Activated B cell treated with CpG ODN at 0.5 μM for 24 hours (primary cell): ENCODE results near the gene PARP6. TPM values are rescaled to one million over a fixed set of nuclear protein-coding genes. Genes with fewer than 3 reads are reported as not detected.

Experiments used
- ATAC-seq: fragments of 200-7000 bp; cut with Tn5 transposase; one replicate; pipeline ENCODE4 v1.10.0; 2021; ENCODE audit warnings: low read depth, mild to moderate bottlenecking, moderate library complexity
- CTCF ChIA-PET: fragments of 350-600 bp; sonication (Branson Sonifier 250); formaldehyde crosslinking; loops from one replicate; lab custom pipeline; 2021; ENCODE audit warnings: antibody characterized with exemption; lab: Charles Lee
- POLR2A ChIA-PET: fragments of 350-600 bp; sonication (Branson Sonifier 250); formaldehyde crosslinking; loops from one replicate; lab custom pipeline; 2021; ENCODE audit warnings: antibody characterized with exemption; lab: Charles Lee
- DNase-seq: peaks from one replicate; pipeline ENCODE4 v3.0.0; 2022
- H3K27ac Mint-ChIP-seq: one replicate; pipeline ENCODE4 v1.8.0; 2020; ENCODE audit warnings: mixed read lengths
- H3K27me3 Mint-ChIP-seq: one replicate; pipeline ENCODE4 v1.8.0; 2021; ENCODE audit warnings: mixed read lengths
- H3K36me3 Mint-ChIP-seq: one replicate; pipeline ENCODE4 v1.8.0; 2021; ENCODE audit warnings: low read depth, mixed read lengths
- H3K4me1 Mint-ChIP-seq: one replicate; pipeline ENCODE4 v1.8.0; 2021; ENCODE audit warnings: mixed read lengths
- H3K4me3 Mint-ChIP-seq: one replicate; pipeline ENCODE4 v1.8.0; 2020; ENCODE audit warnings: mild to moderate bottlenecking, mixed read lengths
- H3K9me3 Mint-ChIP-seq: one replicate; pipeline ENCODE4 v1.8.0; 2020; ENCODE audit warnings: mixed read lengths
- intact Hi-C: fragments of 100-400 bp; cut with micrococcal nuclease; formaldehyde crosslinking; loops from one replicate; pipeline ENCODE4 v1.15.1; 2024
- total RNA-seq: library from RNA; stranded (reverse); gene quantifications from 2 replicates; pipeline ENCODE4 v1.2.3, GENCODE V29; 2022
- TF ChIP-seq, protein P1 (sequence below): fragments of 200-600 bp; IDR thresholded peaks from one replicate; pipeline ENCODE4 v1.8.0; 2022; ENCODE audit warnings: antibody characterized with exemption, mild to moderate bottlenecking

PARP6 gene
- total RNA-seq, 1 donor from 2014 or later = 81.4 TPM

DNA sequence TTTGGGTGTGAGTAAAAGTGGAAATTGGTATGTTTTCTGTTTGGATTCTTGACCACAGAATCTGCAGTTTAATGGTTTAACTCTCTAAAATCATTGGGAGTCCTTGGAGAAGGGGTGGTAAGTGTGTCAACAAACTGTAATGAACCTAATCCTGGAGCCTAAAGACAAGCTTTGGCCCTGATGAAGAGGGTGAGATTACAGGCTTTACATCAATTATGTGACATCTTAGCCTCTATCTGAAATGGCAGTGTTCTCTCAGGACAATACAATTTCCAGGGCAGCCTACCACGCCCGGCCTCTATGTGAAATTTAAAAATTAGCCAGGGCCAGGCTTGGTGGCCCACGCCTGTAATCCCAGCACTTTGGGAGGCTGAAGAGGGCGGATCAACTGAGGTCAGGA lies 37.1 kb downstream of the PARP6 start:
- ChIA-PET POLR2A (no interaction called here), CTCF (no interaction called here)
- DNase-seq (no peak), ATAC-seq (no peak)
- Mint-ChIP-seq H3K9me3 (no peaks in the 10 kb centered on the region), H3K27ac (no peak overlapping the region), H3K4me1 (peaks cover 16% of the 10 kb centered on the region), H3K4me3 (no peak overlapping the region), H3K27me3 (no peaks in the 10 kb centered on the region), H3K36me3 (peaks cover 16% of the 10 kb centered on the region)
- intact Hi-C loops = no loop called here
- TF ChIP-seq, protein P1, sequence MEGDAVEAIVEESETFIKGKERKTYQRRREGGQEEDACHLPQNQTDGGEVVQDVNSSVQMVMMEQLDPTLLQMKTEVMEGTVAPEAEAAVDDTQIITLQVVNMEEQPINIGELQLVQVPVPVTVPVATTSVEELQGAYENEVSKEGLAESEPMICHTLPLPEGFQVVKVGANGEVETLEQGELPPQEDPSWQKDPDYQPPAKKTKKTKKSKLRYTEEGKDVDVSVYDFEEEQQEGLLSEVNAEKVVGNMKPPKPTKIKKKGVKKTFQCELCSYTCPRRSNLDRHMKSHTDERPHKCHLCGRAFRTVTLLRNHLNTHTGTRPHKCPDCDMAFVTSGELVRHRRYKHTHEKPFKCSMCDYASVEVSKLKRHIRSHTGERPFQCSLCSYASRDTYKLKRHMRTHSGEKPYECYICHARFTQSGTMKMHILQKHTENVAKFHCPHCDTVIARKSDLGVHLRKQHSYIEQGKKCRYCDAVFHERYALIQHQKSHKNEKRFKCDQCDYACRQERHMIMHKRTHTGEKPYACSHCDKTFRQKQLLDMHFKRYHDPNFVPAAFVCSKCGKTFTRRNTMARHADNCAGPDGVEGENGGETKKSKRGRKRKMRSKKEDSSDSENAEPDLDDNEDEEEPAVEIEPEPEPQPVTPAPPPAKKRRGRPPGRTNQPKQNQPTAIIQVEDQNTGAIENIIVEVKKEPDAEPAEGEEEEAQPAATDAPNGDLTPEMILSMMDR = no peak

DNA sequence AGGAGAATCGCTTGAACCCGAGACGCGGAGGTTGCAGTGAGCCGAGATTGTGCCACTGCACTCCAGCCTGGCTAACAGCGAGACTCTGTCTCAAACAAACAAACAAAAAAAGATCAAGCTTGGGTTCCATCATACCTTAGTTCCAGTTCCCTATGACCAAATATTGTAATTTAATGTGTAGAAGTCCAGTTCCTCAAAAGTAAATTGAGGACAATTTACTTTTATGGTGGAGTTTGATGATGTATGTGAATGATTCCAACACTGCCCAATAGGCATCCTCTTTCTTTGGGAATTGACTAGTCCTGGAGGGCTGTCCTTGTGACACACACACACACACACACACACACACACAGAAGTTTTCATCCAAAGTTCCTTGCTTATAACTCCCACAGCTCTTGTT lies 38.6 kb downstream of the PARP6 start:
- peaks cover 16% of the 10 kb centered on the region for H3K36me3 Mint-ChIP-seq

DNA sequence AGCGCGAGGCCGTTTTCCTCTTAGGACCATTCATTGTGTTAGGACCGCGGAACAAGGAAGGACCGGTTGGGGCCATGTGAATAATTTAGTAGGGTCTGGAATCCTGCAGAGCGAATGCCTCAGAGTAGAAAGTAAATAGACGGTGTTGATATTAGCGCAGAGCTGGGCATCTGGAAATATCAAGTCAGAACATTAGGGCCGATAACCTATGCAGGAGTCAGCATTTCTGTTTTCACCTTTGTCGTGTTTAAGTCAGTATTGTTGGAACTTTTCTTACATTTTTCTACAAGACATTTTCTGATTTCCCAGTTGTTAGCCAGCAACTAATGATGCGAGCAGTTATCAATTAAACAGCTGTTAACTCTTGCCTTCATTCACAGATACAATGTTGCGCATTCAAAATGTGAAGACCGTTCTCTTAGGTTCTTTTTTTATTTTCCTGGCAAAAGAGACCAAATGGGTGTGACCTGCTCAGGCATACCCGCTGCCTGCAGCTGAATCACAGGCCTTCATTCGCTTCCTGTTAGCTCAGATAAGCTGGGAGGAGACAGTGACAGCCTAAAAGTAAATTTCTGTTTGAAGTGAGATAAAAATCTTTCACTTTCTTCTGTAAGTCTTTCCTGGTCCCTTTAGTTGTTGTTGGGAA lies 40.4 kb downstream of the PARP6 start:
- Mint-ChIP-seq H3K4me3 (peak overlapping the region; percentile 99), H3K4me1 (peaks cover 35% of the 10 kb centered on the region), H3K27ac (peak overlapping the region; percentile 98), H3K36me3 (peaks cover 15% of the 10 kb centered on the region), H3K9me3 (no peaks in the 10 kb centered on the region), H3K27me3 (no peaks in the 10 kb centered on the region)
- intact Hi-C loops = loop anchor here (1.0 to 2.0 kb wide), 2 partner anchors 33 to 145 kb away; partner anchors contain the start of gene HEXA
- ChIA-PET CTCF (interaction anchor here (1.4 to 3.2 kb wide), 2 partner anchors 9 to 32 kb away, joined by 3 to 13 read pairs; no protein-coding TSS in a partner anchor), POLR2A (interaction anchor here (0.6 to 6.5 kb wide), 11 partner anchors 10 to 246 kb away, joined by 3 to 113 read pairs (median 9); partner anchors contain the start of genes ARIH1, GRAMD2A, HEXA and MYO9A)
- DNase-seq = no peak
- no peak for ATAC-seq
- TF ChIP-seq, protein P1 = no peak

More for the DNA sequence above, 38.6 kb downstream of the PARP6 start:
- POLR2A ChIA-PET = interaction anchor here (0.6 to 1.5 kb wide), 2 partner anchors 16 to 240 kb away, joined by 3 read pairs; no protein-coding TSS in a partner anchor
- CTCF ChIA-PET = interaction anchor here (1.2 kb wide), 1 partner anchor 14 kb away, joined by 3 read pairs; no protein-coding TSS in a partner anchor
- intact Hi-C loops = no loop called here
- ATAC-seq (no peak), DNase-seq (no peak)
- TF ChIP-seq, protein P1 = no peak
- Mint-ChIP-seq H3K27me3 (no peaks in the 10 kb centered on the region), H3K9me3 (no peaks in the 10 kb centered on the region), H3K27ac (no peak overlapping the region), H3K4me1 (peaks cover 24% of the 10 kb centered on the region), H3K4me3 (no peak overlapping the region)

DNA sequence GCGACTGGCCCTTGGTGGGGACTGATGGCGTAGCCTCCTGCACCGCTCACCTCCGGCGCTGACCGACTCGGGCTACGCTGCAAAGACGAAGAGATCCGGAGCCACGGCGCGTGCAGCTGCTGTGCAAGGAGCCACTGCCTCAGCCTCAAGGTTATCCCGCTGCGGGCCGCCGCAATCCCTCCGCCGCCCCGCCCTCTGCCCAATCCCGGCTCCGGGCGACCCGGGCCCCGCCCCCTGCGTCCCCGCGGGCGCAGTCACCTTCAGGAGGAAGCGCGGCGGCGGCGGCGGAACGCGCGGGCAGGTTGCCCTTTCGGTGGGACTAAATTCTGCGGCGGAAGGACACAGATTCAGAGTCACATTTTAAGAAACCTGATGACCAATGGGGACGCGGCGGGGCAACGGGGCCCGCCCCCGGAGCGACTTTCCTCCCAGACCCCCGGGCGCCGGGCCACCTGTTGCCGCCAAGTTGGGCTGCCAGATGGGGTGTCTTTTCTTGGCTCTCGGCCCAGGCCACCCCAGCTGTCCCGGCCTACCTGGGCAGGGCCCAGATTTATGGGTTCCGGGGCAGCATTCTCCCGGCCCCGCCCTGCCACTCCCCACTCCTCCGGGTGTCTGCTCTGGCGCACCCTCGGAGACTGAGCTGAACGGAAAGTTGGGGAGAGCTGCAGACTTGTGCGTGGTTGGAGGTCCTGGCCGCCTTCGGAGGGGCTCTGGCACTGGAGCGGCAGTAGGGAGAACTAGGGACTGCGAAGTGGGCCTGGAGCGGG lies 41.1 kb downstream of the PARP6 start, which contains the start of gene PKM:
TSS of gene PKM (minus strand) at position 125 of the 767 bp plus-strand sequence. CDS start 12,093 bp downstream, outside the sequence.
- intact Hi-C loops = loop anchor here (1.0 to 2.0 kb wide), 2 partner anchors 32 to 146 kb away; partner anchors contain the start of gene HEXA
- CTCF ChIA-PET = interaction anchor here (1.4 to 3.2 kb wide), 3 partner anchors 9 to 42 kb away, joined by 3 to 13 read pairs (median 6); no protein-coding TSS in a partner anchor

More for the DNA sequence above, 41.1 kb downstream of the PARP6 start, which contains the start of gene PKM:
- Mint-ChIP-seq H3K4me1 (peaks cover 41% of the 10 kb centered on the region), H3K9me3 (no peaks in the 10 kb centered on the region), H3K27me3 (no peaks in the 10 kb centered on the region), H3K27ac (peak within 1 kb of the TSS; percentile 98), H3K36me3 (peaks cover 20% of the 10 kb centered on the region), H3K4me3 (peak within 1 kb of the TSS; percentile 99)
- POLR2A ChIA-PET = interaction anchor here (0.6 to 6.5 kb wide), 15 partner anchors 8 to 247 kb away, joined by 3 to 113 read pairs (median 8); partner anchors contain the start of genes ARIH1, CELF6, GRAMD2A and HEXA
- DNase-seq (peak; percentile 92), ATAC-seq (peak; percentile 38)
- TF ChIP-seq, protein P1 = no peak
